K562 (cell line): ENCODE data around the gene CHGA. TPM values are rescaled to one million over a fixed set of nuclear protein-coding genes. Genes with fewer than 3 reads are reported as not detected.

Source experiments
- ATAC-seq: fragments of 200-7000 bp; cut with Tn5 transposase; 3 replicates; pipeline ENCODE4 v1.9.1; 2020; ENCODE audit warnings: moderate library complexity
- BruUV-seq: library from RNA; stranded (reverse); fragments of 400-500 nt; replicated peaks from 2 replicates; lab custom pipeline; 2021; lab: Mats Ljungman, UMichigan
- CTCF ChIA-PET: fragments of 300-600 bp; formaldehyde crosslinking; extraction: SDS; loops from one replicate; lab custom pipeline; 2021; ENCODE audit warnings: low intra/inter-chr PET ratio; lab: Yijun Ruan, JAX
- POLR2A ChIA-PET: fragments of 300-600, 350-650 bp; sonication (Branson Sonifier 250); formaldehyde crosslinking; extraction: SDS; loops from one replicate; lab custom pipeline; 2021; ENCODE audit warnings: antibody characterized with exemption, inconsistent platforms; lab: Yijun Ruan, JAX
- DNase-seq, 4 experiments: peaks; one replicate each; pipeline versions ENCODE4 v3.0.0 to v3.0.0-alpha.2; 2011 to 2018; ENCODE audit warnings: low spot score in 3 of 4, mixed read lengths in 3 of 4; ENCODE audit errors: extremely low read depth in 1 of 4
- FAIRE-seq: peaks from 2 replicates; lab custom pipeline; 2011; peaks lifted over from hg19 to GRCh38; lab: Jason Lieb, UNC
- H2AFZ ChIP-seq: 2 replicates; pipeline ENCODE4 v1.6.0; 2011; ENCODE audit warnings: low read depth, low read length, control low read depth, inconsistent platforms
- H3K27ac ChIP-seq: fragments of 200-600 bp; 3 replicates; pipeline ENCODE4 v1.8.0; 2011; ENCODE audit warnings: low read depth, mild to moderate bottlenecking, control low read depth, inconsistent platforms, low read length, moderate library complexity, mixed read lengths; ENCODE audit errors: extremely low read depth
- H3K27me3 ChIP-seq, 2 experiments: fragments of 300-600 bp in 1 of 2; 2 replicates in 1 of 2; 3 replicates in 1 of 2; pipeline versions ENCODE4 v1.6.0 to v1.8.0; 2011; ENCODE audit warnings: inconsistent platforms in 2 of 2, low read length in 2 of 2, mild to moderate bottlenecking in 1 of 2, mixed read lengths in 1 of 2, moderate library complexity in 1 of 2; ENCODE audit not compliant: control insufficient read depth in 2 of 2, insufficient read depth in 2 of 2
- H3K36me3 ChIP-seq: fragments of 300-600 bp; 3 replicates; pipeline ENCODE4 v1.8.0; 2011; ENCODE audit warnings: mild to moderate bottlenecking, low read length, inconsistent platforms; ENCODE audit not compliant: control insufficient read depth, insufficient read depth
- H3K4me1 ChIP-seq, 2 experiments: fragments of 200-600 bp in 1 of 2; replicated peaks in 1 of 2; 2 replicates in 1 of 2; 3 replicates in 1 of 2; pipeline versions ENCODE4 v1.5.1 to v1.8.0; 2011; ENCODE audit warnings: inconsistent platforms in 2 of 2, low read length in 2 of 2, mild to moderate bottlenecking in 1 of 2, mixed read lengths in 1 of 2, moderate library complexity in 1 of 2; ENCODE audit not compliant: control insufficient read depth in 2 of 2, insufficient read depth in 2 of 2
- H3K4me2 ChIP-seq: 2 replicates; pipeline ENCODE4 v1.6.1; 2011; ENCODE audit warnings: low read length, control low read depth, inconsistent platforms, mixed read lengths; ENCODE audit not compliant: insufficient read depth
- H3K4me3 ChIP-seq: fragments of 200-600 bp; sonication (generic), shearing (Covaris generic); 2 replicates; pipeline ENCODE4 v1.5.1; 2016; ENCODE audit warnings: control low read depth, inconsistent platforms
- H3K79me2 ChIP-seq: fragments of 200-600 bp; 3 replicates; pipeline ENCODE4 v1.8.0; 2011; ENCODE audit warnings: low read length, inconsistent platforms; ENCODE audit not compliant: control insufficient read depth, insufficient read depth
- H3K9ac ChIP-seq, 2 experiments: 2 replicates each; pipeline versions ENCODE4 v1.6.0 to v1.6.1; 2011; ENCODE audit warnings: low read depth in 2 of 2, low read length in 2 of 2, control low read depth in 1 of 2, inconsistent platforms in 1 of 2, mild to moderate bottlenecking in 1 of 2, mixed read lengths in 1 of 2; ENCODE audit not compliant: insufficient read depth in 1 of 2
- H3K9me1 ChIP-seq: one replicate; pipeline ENCODE4 v1.6.0; 2011; ENCODE audit warnings: inconsistent platforms, mild to moderate bottlenecking, low read length, moderate library complexity; ENCODE audit not compliant: control insufficient read depth, insufficient read depth
- H3K9me3 ChIP-seq: replicated peaks from 2 replicates; pipeline ENCODE4 v1.5.1; 2011; ENCODE audit warnings: low read depth, low read length, inconsistent platforms; ENCODE audit not compliant: control insufficient read depth, insufficient read depth
- H4K20me1 ChIP-seq: replicated peaks from 2 replicates; pipeline ENCODE4 v1.6.1; 2011; ENCODE audit warnings: low read length, inconsistent platforms, mixed read lengths; ENCODE audit not compliant: control insufficient read depth, insufficient read depth
- ATF7 ChIP-seq: fragments of 450-650 bp; IDR thresholded peaks from 2 replicates; pipeline ENCODE4 v1.7.1; 2014; ENCODE audit warnings: mild to moderate bottlenecking, moderate library complexity
- ETV6 ChIP-seq, 3 experiments: fragments of 150-350 bp in 1 of 3; sonication (generic) in 1 of 3; formaldehyde crosslinking in 1 of 3; IDR thresholded peaks; 2 replicates each; pipeline versions ENCODE4 v1.6.1 to v1.8.0; 2014 to 2022; ENCODE audit warnings: borderline replicate concordance in 2 of 3, low read depth in 2 of 3, antibody characterized with exemption in 1 of 3, low read length in 1 of 3, mild to moderate bottlenecking in 1 of 3, missing genetic modification reagents in 1 of 3
- POLR2G ChIP-seq: fragments of 200-400 bp; formaldehyde crosslinking; IDR thresholded peaks from 2 replicates; pipeline ENCODE4 v1.6.1; 2017; ENCODE audit warnings: low read depth, mild to moderate bottlenecking, antibody characterized with exemption, low read length, moderate library complexity
- SMARCE1 ChIP-seq: fragments of 450-650 bp; IDR thresholded peaks from 2 replicates; pipeline ENCODE4 v1.7.1; 2016; ENCODE audit warnings: mild to moderate bottlenecking
- TRIM24 ChIP-seq, 2 experiments: fragments of 450-650 bp; IDR thresholded peaks; 2 replicates each; pipeline ENCODE4 v1.6.1; 2016
- WGBS: fragments of 100-300 bp; shearing (Covaris generic); methylation state at CpG from one replicate; pipeline ENCODE4 v1.1.6; 2016; ENCODE audit warnings: low coverage, mixed read lengths; ENCODE audit not compliant: insufficient coverage; ENCODE audit errors: missing lambda C conversion rate; 5-methylcytosine and 5-hydroxymethylcytosine counted together
- in situ Hi-C: fragments of 300-500 bp; cut with MboI; formaldehyde crosslinking; loops from 4 replicates; pipeline ENCODE4 v1.15.0; 2018; ENCODE audit warnings: inconsistent platforms, mixed read lengths
- intact Hi-C: fragments of 100-400 bp; cut with micrococcal nuclease; formaldehyde crosslinking; loops from 2 replicates; pipeline ENCODE4 v1.14.2; 2022
- polyA plus RNA-seq, 8 experiments: library from polyadenylated mRNA; depleted of rRNA in 4 of 8; stranded (reverse) in 5 of 8; unstranded in 3 of 8; fragments of >200 nt; fragmentation: Nextera tagmentation in 2 of 8; fragmentation: Illumina TruSeq in 1 of 8; extraction: Ambion mirVana in 2 of 8; extraction: Trizol in 1 of 8; gene quantifications; 2 replicates each; pipeline versions ENCODE4 v1.2.1 to v1.2.3, GENCODE V29; 2011 to 2014; ENCODE audit warnings: inconsistent platforms in 1 of 8, missing spikeins in 1 of 8
- total RNA-seq, 7 experiments: library from RNA; depleted of rRNA in 6 of 7; stranded (reverse); fragments of >200 nt in 6 of 7; fragmentation: Illumina TruSeq in 2 of 7; extraction: Trizol in 2 of 7; gene quantifications; 2 replicates each; pipeline versions ENCODE4 v1.2.1 to v1.2.3, GENCODE V29; 2011 to 2021; ENCODE audit warnings: low replicate concordance in 1 of 7

CHGA gene
- total and polyA plus RNA-seq, 9 of the 15 experiments (the other 6 are each of a cell fraction or from before 2014, with no cell fraction given), result not detected

DNA sequence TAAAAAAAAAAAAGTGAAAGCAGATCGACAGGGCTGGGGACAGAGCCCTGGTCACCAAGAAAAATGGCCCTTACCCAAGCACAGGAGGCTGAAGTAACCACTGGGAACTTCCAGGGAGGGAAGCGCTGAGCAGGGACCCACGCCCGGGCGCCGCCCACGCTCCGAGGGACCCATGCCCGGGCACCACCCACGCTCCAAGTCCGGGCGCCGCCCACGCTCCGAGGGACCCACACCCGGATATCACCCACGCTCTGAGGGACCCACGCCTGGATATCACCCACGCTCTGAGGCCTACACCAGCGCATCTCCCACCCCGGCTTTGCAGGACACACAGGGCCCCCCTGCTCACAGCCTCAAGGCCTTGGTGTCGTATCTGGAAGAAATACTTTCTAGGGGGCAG is 25.7 kb downstream of the CHGA start:
- peaks cover 10% of the 10 kb centered on the region; the same call in 1 of the 3 replicates for H3K36me3 ChIP-seq
- no peak overlapping the region for H2AFZ ChIP-seq
- H3K79me2 ChIP-seq, result no peaks in the 10 kb centered on the region
- intact Hi-C loops, result no loop called here
- DNase-seq (no peak), FAIRE-seq (no peak), ATAC-seq (no peak)
- H3K27me3 ChIP-seq, result no peaks in the 10 kb centered on the region
- peaks cover 6% of the 10 kb centered on the region for H3K9me1 ChIP-seq
- no peaks in the 10 kb centered on the region for H3K9me3 ChIP-seq
- in situ Hi-C loops, result no loop called here
- H3K4me2 ChIP-seq, result no peak overlapping the region
- H3K4me1 ChIP-seq, result peaks cover 0 to 32% of the 10 kb centered on the region in 2 experiments; a peak in 3 of 5 replicates
- POLR2A ChIA-PET, result no interaction called here
- no peak overlapping the region for H3K9ac ChIP-seq
- H3K27ac ChIP-seq, result no peak overlapping the region
- 0 out of 2 replicates have a peak, but pooled peaks have one; percentile 17 for TF ChIP-seq POLR2G
- TF ChIP-seq SMARCE1, result no peak
- TF ChIP-seq ATF7, result no peak
- no peak for TF ChIP-seq ETV6 (IDR thresholded peaks at IDR 0.05; ENCODE audit: borderline replicate concordance in 1 of 2, low read depth in 2 of 2, low read length in 1 of 2)
- TF ChIP-seq ETV6 (CRISPR knock-in tag; IDR thresholded peaks at IDR 0.05; ENCODE audit: borderline replicate concordance), result no peak
- no peak for TF ChIP-seq TRIM24 (IDR thresholded peaks at IDR 0.05)
- WGBS, result 88% methylated on average over 13 of the region's 22 CpGs
- H4K20me1 ChIP-seq, result 0 out of 2 replicates have a peak, but pooled peaks cover 5% of the 10 kb centered on the region
- CTCF ChIA-PET, result no interaction called here
- BruUV-seq, result no TSS peak
- no peak overlapping the region for H3K4me3 ChIP-seq
